ENCODE measurements around the gene WDR64. TPM values are rescaled to one million over a fixed set of nuclear protein-coding genes. Genes with fewer than 3 reads are reported as not detected.

WDR64 gene
- total and polyA plus RNA-seq, 3 donors from 2014 or later = 4.3 to 7.1 (median 5.5) TPM

DNA sequence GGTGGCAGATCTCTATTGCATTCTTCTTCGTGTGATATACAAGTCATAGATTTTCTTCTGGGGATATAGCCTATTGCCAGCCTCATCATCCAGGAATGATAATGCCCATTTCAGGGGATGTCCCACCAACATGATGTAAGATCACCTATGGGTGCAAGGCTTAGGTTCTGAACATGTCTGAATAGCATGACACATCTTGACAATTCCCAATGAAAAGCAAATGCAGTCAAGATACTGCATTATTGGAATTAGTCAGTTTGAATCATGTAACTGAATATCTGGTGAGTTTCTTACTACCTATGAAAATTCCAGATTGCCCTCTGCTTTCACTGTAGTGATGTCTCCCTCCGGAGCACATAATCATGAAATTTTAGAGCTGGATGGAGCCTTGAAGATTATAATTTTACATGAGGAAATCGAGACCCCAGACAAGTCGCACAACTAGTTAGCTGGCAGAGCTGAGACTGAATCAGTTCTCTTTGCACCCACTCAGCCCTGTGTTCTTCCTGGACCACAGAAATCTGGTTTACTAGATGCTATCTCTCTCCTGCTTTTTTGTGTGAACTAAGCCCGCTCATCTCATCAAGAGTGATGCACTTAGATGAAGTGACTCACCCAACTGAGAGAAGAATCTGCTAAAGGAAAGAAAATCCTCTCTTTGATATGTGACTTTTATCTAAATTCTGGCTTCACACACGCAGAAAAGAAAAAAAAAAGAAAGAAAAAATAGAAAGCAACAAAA, 65.0 kb downstream of the WDR64 start:
- no peak for TF ChIP-seq POLR2A (IDR thresholded peaks at IDR 0.05)
- TF ChIP-seq, protein P1, sequence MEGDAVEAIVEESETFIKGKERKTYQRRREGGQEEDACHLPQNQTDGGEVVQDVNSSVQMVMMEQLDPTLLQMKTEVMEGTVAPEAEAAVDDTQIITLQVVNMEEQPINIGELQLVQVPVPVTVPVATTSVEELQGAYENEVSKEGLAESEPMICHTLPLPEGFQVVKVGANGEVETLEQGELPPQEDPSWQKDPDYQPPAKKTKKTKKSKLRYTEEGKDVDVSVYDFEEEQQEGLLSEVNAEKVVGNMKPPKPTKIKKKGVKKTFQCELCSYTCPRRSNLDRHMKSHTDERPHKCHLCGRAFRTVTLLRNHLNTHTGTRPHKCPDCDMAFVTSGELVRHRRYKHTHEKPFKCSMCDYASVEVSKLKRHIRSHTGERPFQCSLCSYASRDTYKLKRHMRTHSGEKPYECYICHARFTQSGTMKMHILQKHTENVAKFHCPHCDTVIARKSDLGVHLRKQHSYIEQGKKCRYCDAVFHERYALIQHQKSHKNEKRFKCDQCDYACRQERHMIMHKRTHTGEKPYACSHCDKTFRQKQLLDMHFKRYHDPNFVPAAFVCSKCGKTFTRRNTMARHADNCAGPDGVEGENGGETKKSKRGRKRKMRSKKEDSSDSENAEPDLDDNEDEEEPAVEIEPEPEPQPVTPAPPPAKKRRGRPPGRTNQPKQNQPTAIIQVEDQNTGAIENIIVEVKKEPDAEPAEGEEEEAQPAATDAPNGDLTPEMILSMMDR (IDR thresholded peaks at IDR 0.05) = no peak
- no peak for DNase-seq
- intact Hi-C loops (cut with DNase I; ENCODE audit: low total_unique reads) = no loop called here
- H3K36me3 ChIP-seq (ENCODE audit: low read depth, missing control alignments) = no peaks in the 10 kb centered on the region
- no peaks in the 10 kb centered on the region for H3K4me1 ChIP-seq
- H3K27ac ChIP-seq = no peak overlapping the region
- H3K4me3 ChIP-seq = no peak overlapping the region
- WGBS, 2 donors = 76 to 79% methylated on average over 6 of the region's 6 CpGs
- H3K9me3 ChIP-seq = no peaks in the 10 kb centered on the region
- H3K27me3 ChIP-seq = no peaks in the 10 kb centered on the region

- no peaks in the 10 kb centered on the region for H3K9me3 ChIP-seq
- H3K4me1 ChIP-seq = no peaks in the 10 kb centered on the region
- H3K36me3 ChIP-seq (ENCODE audit: low read depth, missing control alignments) = no peaks in the 10 kb centered on the region
- no peak for DNase-seq
- TF ChIP-seq POLR2A (IDR thresholded peaks at IDR 0.05) = no peak
- TF ChIP-seq, protein P1 (IDR thresholded peaks at IDR 0.05) = no peak
- 80 to 89% methylated on average over 5 of the region's 5 CpGs for WGBS, 2 donors
- H3K27ac ChIP-seq = no peak overlapping the region
- no peak overlapping the region for H3K4me3 ChIP-seq
- intact Hi-C loops (cut with DNase I; ENCODE audit: low total_unique reads) = no loop called here
- H3K27me3 ChIP-seq = no peaks in the 10 kb centered on the region
These were observed 65.9 kb downstream of the WDR64 start for GRCh38 chr1:241717975-241718374.

DNA sequence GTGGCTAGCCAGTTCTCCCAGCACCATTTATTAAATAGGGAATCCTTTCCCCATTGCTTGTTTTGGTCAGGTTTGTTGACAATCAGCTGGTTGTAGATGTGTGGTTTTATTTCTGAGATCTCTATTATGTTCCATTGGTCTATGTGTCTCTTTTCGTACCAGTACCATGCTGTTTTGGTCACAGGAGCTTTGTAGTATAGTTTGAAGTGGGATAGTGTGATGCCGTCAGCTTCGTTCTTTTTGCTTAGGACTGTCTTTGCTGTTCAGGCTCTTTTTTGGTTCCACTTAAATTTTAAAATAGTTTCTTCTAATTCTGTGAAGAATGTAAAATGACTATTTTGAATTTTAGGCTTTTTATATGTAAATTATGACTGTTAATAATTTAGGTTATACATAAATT, 68.9 kb downstream of the WDR64 start:
- no peaks in the 10 kb centered on the region for H3K27me3 ChIP-seq
- TF ChIP-seq, protein P1 (IDR thresholded peaks at IDR 0.05) = no peak
- no peak for TF ChIP-seq POLR2A (IDR thresholded peaks at IDR 0.05)
- H3K4me3 ChIP-seq = no peak overlapping the region
- no peak overlapping the region for H3K27ac ChIP-seq
- H3K36me3 ChIP-seq (ENCODE audit: low read depth, missing control alignments) = no peaks in the 10 kb centered on the region
- no peaks in the 10 kb centered on the region for H3K4me1 ChIP-seq
- intact Hi-C loops (cut with DNase I; ENCODE audit: low total_unique reads) = no loop called here
- no peaks in the 10 kb centered on the region for H3K9me3 ChIP-seq
- no peak for DNase-seq
- 96 to 97% methylated on average over 3 of the region's 3 CpGs for WGBS, 2 donors

- Histone ChIP-seq H3K9me3 (no peaks in the 10 kb centered on the region), H3K4me1 (no peaks in the 10 kb centered on the region), H3K4me3 (no peak overlapping the region), H3K27me3 (no peaks in the 10 kb centered on the region), H3K36me3 (ENCODE audit: low read depth, missing control alignments) (no peaks in the 10 kb centered on the region), H3K27ac (no peak overlapping the region)
- 70 to 82% methylated on average over 4 of the region's 4 CpGs for WGBS, 2 donors
- DNase-seq = no peak
- intact Hi-C loops (cut with DNase I; ENCODE audit: low total_unique reads) = no loop called here
- TF ChIP-seq POLR2A (IDR thresholded peaks at IDR 0.05) = no peak
- TF ChIP-seq, protein P1 (IDR thresholded peaks at IDR 0.05) = no peak
These were observed 70.9 kb downstream of the WDR64 start for GRCh38 chr1:241722947-241723346.

Data from testis (tissue), 3 donors.